NCI-H187 (cell line): Measurements from ENCODE around the gene LYRM9.
"Not testable (repeated sequence)": the region's sequence is repeated elsewhere in the genome, so short reads cannot be mapped to it uniquely, and the experiment has no call there.

Experiments used
- DNase-seq, 2 experiments: peaks; one replicate each; lab custom pipeline; 2025; lab: John Stamatoyannopoulos, UW

LYRM9 gene

DNA sequence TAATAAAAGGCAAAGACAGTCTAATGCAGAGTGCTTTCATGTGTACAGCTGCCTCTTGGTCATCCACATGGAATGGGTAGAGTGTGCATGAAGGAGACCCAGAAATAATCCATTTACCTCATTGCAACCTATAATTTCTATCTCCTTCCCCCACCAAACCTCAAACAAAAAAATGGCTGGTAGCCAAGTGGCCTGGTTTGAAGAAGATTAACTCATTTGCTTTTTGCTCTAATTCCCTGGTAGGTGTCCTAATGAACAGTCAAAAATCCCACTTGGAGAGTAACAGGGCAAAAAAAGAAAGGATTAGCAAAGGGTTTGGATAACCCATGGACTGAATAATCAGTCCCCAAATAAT, 13.0 kb upstream of the LYRM9 start:
- no peak for DNase-seq

DNA sequence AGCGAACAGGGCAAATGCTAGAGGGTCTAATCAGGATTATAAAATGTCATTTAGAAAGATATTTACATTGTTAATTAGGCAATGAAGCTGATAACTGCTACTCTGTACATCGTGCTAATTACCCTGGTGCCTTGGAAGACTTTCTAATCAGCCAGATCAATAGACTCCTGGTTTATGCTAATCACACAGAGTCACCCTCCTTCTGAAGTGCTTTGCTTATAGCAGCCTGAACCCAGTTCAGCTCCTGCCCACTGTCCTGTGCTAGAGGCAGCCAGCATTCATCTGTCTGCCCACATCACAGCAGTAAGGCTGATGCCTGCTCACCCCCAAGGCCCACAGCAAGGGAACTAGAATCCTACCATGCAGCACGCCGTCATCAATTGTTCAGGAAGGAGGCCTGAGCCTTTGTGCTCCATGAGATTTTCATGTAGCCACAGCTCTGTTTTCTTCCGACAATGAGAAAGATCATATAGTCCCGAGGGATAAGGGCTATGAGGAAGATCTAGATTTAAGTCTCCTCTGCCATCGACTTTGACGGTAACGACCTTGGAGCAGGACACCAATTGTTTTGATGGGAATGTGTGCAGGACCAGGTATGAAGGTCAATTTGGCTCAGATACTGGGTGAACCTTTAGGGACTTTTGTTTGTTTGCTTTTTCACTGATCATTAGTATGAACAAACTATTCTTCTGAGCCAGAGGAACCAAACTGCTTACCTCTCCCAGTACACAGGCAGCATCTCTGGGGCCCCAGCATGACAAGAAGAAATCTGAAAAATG, 12.5 kb upstream of the LYRM9 start:
- no peak for DNase-seq

DNA sequence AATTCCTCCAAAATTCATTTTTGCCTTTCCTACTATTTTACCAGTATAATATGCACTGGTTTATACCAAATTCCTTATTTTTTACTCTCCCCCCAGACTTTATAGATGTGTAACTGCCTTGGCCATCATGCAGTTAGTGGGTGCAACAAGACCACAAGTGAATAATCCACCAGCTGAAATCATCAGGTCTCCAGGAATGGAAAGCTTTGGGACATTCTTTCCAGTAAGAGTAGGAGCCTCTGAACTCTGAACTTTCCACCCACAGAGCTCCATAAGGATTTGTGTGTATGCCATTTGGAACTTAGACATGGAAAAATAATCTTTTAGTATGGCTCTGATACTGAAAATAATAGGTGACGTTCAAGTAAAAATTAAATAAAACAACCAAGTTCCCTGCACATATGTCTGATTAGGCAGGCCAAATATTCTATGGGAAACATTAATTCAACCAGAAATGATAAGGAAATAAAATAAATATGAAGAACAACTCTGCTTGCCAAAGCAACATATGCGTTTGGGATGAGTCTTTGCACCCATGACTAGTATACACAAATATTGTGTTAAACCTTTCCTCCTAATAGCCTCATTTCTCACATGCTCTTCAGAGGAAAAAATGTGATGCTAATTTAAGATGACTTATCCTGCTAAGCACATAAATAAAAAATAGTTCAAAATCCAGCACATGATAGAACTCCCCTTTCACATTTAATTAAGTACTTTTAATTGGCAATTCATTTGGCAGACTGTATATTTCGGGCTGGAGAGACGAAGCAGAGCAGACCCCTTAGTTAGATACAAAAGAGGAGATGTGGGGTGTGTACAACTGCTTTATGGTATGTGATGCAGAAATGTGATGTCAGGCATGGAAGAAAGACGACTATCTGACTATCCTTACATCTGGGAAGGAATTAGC, 11.6 kb upstream of the LYRM9 start:
- no peak for DNase-seq

DNA sequence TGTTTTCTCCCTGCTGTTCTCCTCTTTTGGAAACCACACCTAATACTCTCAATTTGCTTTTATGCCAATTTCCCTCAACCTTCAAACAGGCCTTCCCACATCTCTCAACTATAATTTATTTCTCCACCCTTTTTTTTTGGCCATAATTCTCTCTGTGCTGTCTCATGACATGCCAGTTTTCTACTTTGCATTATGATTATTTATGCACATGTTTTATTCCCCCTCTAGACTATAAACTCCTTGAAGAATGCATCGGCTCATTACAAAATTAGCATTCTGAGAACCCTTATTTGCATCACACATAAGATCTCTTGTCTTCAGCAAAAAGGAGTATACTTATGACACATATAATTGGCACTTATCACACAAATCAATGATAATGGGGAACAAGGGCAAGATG, 10.9 kb upstream of the LYRM9 start:
- no peak for DNase-seq

DNA sequence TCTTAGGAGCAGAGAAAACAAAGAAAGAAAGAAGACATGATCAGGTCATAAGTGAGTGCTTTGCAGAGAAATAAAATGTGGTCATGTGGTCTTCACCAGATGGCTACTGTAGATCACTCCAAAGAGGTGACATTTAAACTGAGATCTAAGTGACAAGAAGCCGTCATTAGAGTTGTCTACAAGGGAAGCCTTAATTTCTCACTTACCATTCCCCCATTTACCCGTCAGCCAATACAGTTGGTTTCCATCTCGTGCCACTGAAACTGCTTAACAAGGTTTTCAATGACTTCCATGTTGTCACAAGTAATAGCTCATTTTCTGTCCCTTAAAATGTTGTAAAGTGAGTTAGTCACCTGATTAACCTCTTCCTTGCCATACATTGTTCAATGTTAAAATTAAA, 6.4 kb upstream of the LYRM9 start:
- no peak for DNase-seq

DNA sequence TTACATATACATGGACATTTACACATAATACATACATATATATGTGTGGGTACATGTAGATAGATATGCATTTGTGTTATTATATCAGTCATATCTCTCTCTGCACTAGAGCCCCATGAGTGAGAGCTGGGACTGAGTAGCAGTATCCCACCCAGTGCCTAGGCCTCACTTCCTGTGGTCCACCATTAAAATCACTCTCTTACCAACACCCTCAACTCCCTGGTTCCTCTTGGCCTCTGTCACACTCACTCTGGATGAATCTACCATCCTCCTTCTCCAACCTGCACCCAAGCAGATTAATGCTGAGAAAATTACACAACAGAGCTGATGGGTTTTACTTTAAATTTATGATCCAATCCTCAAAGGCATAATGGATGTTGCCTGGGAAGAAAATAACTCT, 4.9 kb upstream of the LYRM9 start:
- no peak for DNase-seq

DNA sequence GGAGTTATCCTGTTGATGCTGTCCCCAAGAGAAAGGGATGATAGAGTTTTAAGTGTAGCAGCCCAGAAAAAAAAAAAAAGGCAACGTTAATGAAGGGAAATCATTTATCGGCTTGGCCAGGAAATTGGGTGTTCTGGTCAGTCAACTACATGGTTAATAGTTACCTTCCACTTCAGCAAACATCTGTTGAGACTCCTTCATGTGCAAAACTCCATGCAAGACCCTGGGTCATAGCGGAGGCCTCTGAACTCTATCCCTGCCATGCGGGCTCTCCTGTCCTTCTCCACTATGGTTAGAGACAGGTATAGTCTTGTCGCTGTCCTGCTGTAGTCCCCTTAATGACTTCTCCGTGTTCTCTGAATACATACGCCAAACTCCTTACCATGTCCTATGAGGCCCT, 3.5 kb upstream of the LYRM9 start:
- DNase-seq = no peak

DNA sequence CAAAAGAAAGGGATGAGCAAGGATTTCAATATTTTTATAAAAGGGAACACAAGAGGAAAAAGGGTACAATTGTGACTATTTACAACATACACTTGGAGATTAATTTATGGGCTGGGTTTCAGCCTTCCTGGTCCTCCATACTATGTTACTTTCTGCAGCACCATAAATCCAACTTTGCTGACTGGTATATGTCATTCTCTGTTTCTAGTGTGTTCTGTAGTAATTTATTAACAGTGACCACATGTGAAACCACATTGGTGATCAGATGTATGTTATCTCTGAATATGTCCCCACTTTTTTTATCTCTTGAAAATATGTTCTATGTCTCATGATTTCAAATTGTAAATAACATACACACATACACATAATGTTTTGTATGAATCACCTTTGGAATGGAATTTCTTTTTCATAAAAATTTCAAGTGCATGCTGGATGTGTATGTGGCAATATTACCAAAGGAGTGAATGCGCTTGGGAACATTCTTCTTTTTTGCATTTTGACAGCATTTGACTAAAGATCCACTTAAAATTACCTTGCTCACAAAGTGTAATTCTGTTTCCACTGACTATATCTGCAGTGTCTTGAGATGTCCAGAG, 2.9 kb upstream of the LYRM9 start:
- DNase-seq = no peak

DNA sequence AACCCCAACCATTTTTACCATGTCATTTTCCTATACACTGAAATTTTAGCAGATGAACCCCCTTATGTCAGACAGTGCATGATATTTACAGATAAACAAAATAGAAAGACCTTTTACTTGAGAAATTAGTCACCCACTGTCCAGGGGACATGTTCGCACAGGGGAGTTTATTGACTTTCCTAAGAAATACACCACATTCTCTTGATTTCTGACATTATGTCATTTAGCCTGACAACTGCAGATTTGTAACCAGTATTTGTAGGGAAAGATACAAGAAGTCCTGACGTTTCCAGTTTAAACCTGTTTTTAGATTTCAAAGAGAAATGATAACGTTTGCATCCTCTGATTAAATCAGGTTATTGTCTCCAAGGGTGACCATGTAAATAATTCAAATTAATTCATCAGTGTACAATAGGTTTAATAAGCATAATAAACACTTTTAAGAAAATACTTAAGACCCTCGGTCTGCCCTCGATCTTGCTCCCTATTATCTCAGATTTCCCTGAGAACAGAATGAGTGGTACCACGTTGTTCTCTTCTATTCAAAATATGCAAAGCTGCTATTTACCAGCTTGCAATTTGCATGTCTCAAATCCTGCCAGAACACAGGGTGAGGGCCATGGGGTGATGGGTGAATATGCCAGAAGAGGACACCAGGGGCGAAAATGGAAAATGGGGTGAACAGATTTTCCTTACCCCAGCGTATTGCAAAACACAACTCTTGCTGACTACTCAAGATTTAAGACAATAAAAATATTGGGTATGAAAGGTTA, 2.1 kb upstream of the LYRM9 start:
- no peak for DNase-seq

DNA sequence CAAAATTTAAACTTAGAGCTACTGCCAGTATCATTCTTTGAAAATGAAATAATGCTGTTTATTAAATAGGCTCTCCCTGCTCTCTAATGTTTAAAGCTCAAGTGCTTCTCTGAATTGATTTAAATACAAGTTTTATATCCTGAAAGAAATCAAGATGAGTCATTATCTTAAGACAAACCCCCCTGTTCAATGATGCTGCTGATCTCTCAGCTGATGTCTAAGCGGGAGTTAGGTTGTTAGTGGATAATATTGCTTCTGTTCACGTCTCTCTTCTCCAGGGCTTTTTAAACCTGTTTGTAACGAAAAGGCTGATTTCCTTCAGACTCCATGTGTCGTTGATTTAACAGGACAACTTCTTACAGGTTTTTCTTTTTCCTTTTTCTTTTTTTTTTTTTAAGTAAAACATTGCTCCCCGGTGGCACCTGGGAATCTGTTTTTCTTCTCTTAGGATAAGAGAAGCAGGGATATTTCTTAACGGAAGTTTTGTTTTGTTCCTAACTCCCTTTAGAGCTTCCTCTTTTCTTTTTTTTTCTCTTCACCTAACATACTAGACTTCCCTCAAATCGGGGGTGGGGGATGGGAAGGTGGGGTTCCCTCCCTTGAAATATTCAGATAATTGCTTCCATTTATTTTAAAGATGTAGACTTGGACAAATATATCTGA, 807 bp upstream of the LYRM9 start:
- no peak for DNase-seq

DNA sequence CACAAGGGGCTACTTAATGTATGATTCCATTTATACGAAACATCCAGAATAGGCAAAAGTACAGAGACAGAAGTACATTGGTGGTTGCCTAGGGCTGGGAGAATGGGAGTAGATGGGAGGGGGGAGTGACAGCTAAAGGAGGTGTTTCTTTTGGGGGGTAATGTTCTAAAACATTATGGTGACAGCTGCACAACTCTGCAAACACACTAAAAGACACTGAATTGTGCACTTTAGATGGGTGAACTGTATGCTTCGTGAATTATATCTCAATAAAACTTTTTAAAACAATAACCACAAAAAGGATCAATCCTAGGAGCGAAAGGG, 661 bp downstream of the LYRM9 start:
- no peak for DNase-seq

DNA sequence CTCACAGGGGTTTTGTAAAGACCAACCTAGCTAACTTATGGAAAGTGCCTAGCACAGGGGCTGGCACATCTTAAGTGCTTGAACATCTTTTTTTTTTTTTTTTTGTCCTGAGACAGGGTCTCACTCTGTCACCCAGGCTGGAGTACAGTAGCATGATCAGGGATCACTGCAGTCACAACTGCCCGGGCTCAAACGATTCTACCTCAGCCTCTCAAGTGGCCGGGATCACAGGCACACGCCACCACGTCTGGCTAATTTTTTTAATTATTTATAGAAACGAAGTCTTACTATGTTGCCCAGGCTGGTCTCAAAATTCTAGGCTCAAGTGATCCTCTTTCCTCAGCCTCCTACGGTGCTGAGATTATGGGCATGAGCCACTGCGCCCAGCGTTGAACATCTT, 1.3 kb downstream of the LYRM9 start:
- no peak for DNase-seq

DNA sequence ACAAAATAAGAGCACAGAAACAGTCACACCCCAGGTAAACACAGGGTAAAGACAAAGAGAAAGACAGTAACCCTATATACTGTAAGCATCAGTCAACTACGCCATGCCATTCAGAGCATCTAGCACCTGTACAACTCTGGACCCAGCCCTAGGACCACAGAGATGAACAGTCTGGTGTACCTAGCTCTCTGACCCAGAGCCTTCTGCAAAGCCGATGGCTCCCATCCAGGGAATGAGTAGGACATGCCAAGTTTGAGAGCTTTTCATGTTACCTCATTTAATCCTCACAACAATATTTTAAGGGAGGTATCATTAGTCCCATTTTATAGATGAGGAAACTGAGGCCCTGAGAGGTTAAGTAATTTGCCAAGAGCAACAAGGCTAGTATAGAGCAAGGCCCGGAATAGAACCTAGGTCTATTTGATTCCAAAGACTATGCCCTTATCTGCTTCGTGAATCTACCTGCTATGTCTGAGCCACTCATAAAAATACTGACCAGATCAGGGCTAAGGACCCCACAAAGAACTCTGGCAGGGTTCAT, 3.4 kb downstream of the LYRM9 start:
- no peak for DNase-seq

DNA sequence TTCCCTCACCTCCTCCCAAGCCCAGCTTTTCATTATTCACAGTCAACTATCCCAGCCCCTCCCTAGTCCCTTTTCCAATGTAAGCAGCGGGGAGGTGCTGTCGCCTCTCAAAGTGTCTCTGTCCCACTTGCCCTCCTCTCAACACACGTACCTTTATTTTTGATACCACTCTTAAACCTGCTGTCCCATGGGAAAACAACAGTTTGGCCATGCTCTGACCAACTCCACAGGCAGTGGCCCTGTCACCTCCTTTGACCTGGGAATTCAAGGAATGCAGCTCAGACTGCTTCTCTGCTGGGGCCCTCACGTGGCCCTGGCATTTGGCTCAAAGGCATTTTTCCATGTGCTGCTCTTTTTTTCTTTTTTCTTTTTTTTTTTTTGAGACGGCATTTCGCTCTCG, 4.2 kb downstream of the LYRM9 start:
- DNase-seq = no peak

DNA sequence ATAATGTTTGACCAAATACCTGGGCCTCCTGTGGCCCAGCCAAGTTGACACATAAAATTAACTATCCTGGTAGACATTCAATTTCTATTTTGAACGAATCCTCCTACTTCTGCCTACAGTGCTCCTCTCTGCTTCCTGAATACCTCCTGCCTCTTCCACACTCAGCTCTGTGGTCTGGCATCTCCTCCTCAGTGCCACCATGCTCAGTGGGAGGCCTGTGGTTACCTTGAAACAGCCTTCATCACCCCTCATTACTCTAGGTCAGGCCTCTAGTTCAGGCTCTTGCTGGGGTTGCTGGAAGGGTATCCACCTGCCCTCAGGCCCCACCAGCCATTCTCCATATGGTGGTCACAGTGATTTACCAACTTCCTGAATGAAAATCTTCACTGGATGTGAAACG, 5.1 kb downstream of the LYRM9 start:
- DNase-seq = no peak

DNA sequence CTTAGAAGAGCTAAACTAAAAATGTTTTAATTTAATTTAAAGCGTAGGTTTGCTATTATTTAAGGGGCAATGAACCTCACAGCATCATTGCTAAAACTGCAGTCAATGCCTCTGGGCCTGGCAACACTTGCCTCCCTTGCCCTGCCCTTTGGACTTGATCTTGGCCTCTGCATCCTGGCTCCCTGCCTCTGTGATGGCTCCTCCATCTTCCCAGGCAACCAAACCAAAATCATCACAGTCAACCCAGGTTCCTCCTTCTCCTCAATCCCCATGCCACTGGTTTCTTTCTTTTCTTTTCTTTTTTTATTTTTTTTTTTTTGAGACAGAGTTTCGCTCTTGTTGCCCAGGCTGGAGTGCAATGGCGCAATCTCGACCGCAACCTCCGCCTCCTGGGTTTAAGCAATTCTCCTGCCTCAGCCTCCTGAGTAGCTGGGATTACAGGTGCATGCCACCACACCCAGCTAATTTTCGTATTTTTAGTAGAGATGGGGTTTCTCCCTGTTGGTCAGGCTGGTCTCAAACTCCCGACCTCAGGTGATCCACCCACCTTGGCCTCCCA, 6.7 kb downstream of the LYRM9 start:
- DNase-seq = not testable (repeated sequence)

DNA sequence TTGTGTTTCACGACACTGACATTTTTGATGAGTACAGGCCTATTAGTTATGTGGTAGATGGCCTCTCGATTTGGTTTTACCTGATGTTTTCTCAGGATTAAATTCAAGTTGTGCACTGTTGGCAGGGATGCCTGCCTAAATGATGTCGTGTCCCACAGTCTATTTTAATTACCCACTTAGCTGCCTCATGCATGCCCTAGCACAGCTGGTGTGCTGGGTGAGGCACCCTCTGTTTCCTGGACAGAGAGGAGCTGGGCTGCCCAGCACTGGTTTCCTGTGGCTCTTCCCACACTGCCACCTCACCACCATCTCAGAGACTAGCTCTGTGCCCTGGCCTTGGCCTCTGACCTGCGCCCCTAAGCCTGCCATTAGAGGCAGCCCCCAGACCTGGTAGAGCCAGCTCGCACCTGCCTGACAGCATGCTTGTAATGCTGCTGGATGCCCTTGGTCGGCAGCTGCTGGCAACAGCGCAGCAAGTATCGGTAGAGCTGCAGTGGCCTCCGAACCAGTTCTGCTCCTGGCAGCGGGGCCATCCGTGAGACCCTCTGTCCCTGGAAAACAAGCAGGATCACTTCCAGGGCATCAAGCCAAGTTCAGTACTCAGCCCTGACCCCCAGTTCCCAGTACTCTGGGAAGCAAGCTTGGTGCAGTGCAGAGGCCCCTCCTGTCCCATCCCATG, 10.9 kb downstream of the LYRM9 start:
- no peak for DNase-seq

DNA sequence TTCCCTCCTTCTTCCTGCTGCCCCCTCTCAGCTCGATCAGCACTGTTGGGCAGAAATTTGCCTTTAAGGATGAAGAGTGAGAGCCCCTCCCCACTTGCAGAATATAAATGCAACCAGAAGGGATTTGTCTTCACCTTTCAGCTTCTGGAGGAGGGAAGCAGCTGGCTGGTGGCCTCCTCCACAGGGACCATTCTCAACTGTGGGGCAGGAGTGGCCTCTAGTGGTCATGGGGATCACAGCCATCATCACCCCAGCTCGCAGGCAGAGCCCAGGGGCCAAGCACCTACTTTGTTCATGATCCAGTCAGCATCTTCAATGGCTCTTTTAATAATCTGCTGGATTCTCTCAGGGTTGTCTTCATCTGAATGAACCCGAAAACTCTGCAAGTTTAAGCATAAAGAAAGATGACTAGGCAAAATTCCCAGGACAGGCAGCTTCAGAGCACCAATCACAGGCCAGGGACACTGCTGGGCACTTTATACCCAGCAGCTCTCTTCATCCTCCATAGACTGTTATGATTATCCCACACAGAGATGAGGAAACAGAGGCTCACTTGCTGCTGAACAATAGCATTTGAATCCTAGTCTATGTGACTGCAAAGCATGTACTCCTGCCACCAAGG, 13.1 kb downstream of the LYRM9 start:
- peak; percentile 25 to 39 for DNase-seq

DNA sequence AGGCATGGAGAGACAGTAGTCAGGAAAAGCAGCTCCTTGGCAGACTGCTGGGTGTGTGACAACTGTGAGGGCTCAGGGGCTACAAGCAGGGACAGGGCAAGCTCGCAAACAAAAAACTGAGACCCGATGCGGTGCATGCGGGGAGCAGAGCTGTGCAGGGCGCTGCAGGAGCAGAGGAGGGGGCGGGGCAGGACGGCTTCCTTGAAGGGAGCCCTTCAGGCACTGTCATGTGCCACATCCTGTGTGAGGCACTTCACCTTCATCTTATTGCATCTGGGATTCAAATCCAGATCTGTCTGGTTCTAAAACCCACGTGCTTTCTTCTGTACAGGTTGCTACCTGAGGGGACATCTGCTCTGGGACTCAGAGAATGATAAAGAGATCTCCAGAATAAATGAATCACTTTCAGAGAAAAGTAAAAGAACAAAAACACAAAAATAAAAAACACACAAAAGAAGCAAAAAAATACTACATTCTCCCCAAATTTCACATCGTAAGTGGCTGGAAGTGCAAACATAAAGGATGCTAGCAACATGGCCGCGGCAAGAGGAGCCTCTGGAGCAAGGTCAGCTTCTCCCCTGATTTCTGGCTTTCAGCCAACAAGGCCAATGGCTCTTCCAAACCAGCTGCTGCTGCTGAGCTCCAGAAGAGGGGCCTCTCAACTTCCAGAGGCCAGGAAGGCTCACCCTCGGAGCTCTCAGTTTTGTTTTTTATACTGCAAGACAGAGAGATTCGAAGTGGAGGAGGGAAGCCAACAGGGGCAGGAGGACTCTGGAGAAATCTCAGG, 14.2 kb downstream of the LYRM9 start:
- DNase-seq = peak in 1 of 2 experiments; percentile 45
